ENCODE data around the gene TRIM13.
"Not testable (repeated sequence)": the region's sequence is repeated elsewhere in the genome, so short reads cannot be mapped to it uniquely, and the experiment has no call there.

The TRIM13 gene

GRCh38 chr13:49980266-49980665 is 16.6 kb upstream of the TRIM13 start:
- no peak for TF ChIP-seq CTCF (IDR thresholded peaks at IDR 0.05; ENCODE audit: low read depth, low read length, poor library complexity, severe bottlenecking)
- TF ChIP-seq EZH2phosphoT487 (IDR thresholded peaks at IDR 0.05; ENCODE audit: borderline replicate concordance, low read length) = no peak
- Histone ChIP-seq H3K9me3 (ENCODE audit: control insufficient read depth, insufficient read depth, low read length) (no peaks in the 10 kb centered on the region), H4K20me1 (ENCODE audit: control insufficient read depth, insufficient read depth, low read depth, low read length) (no peaks in the 10 kb centered on the region), H3K27ac (ENCODE audit: low read depth, low read length) (no peak overlapping the region), H3K9me2 (replicated peaks; ENCODE audit: control insufficient read depth, low read length) (no peaks in the 10 kb centered on the region), H3K4me2 (ENCODE audit: low read length) (no peak overlapping the region), H3F3A (ENCODE audit: control insufficient read depth, insufficient read depth) (no peaks in the 10 kb centered on the region), H3K4me3 (ENCODE audit: low read length) (no peak overlapping the region), H3K36me3 (ENCODE audit: control insufficient read depth, low read length) (no peaks in the 10 kb centered on the region), H3K4me1 (ENCODE audit: control insufficient read depth, low read length) (peaks cover 14% of the 10 kb centered on the region), H3K27me3 (ENCODE audit: control insufficient read depth, low read length) (no peaks in the 10 kb centered on the region), H3K79me2 (ENCODE audit: control insufficient read depth, low read length) (no peaks in the 10 kb centered on the region)

GRCh38 chr13:49985129-49985528 is 11.7 kb upstream of the TRIM13 start:
- H3K9me2 ChIP-seq (replicated peaks; ENCODE audit: control insufficient read depth, low read length) = no peaks in the 10 kb centered on the region

GRCh38 chr13:49986471-49986870 is 10.4 kb upstream of the TRIM13 start:
- Histone ChIP-seq H3K9me3 (ENCODE audit: control insufficient read depth, insufficient read depth, low read length) (no peaks in the 10 kb centered on the region), H3K36me3 (ENCODE audit: control insufficient read depth, low read length) (no peaks in the 10 kb centered on the region), H3K4me3 (ENCODE audit: low read length) (no peak overlapping the region), H3K4me1 (ENCODE audit: control insufficient read depth, low read length) (peaks cover 5% of the 10 kb centered on the region), H3K9me2 (replicated peaks; ENCODE audit: control insufficient read depth, low read length) (no peaks in the 10 kb centered on the region), H3K27ac (ENCODE audit: low read depth, low read length) (no peak overlapping the region), H3K79me2 (ENCODE audit: control insufficient read depth, low read length) (no peaks in the 10 kb centered on the region), H4K20me1 (ENCODE audit: control insufficient read depth, insufficient read depth, low read depth, low read length) (no peaks in the 10 kb centered on the region), H3K27me3 (ENCODE audit: control insufficient read depth, low read length) (no peaks in the 10 kb centered on the region), H3F3A (ENCODE audit: control insufficient read depth, insufficient read depth) (no peaks in the 10 kb centered on the region), H3K4me2 (ENCODE audit: low read length) (no peak overlapping the region)
- TF ChIP-seq EZH2phosphoT487 (IDR thresholded peaks at IDR 0.05; ENCODE audit: borderline replicate concordance, low read length) = no peak
- no peak for TF ChIP-seq CTCF (IDR thresholded peaks at IDR 0.05; ENCODE audit: low read depth, low read length, poor library complexity, severe bottlenecking)

More at GRCh38 chr13:49985129-49985528, 11.7 kb upstream of the TRIM13 start:
- TF ChIP-seq EZH2phosphoT487 (IDR thresholded peaks at IDR 0.05; ENCODE audit: borderline replicate concordance, low read length) (no peak), CTCF (IDR thresholded peaks at IDR 0.05; ENCODE audit: low read depth, low read length, poor library complexity, severe bottlenecking) (no peak)
- Histone ChIP-seq H3K4me1 (ENCODE audit: control insufficient read depth, low read length) (peaks cover 9% of the 10 kb centered on the region), H3K9me3 (ENCODE audit: control insufficient read depth, insufficient read depth, low read length) (no peaks in the 10 kb centered on the region), H3K79me2 (ENCODE audit: control insufficient read depth, low read length) (no peaks in the 10 kb centered on the region), H3K27ac (ENCODE audit: low read depth, low read length) (no peak overlapping the region), H3K4me2 (ENCODE audit: low read length) (no peak overlapping the region), H3F3A (ENCODE audit: control insufficient read depth, insufficient read depth) (no peaks in the 10 kb centered on the region), H3K36me3 (ENCODE audit: control insufficient read depth, low read length) (no peaks in the 10 kb centered on the region), H4K20me1 (ENCODE audit: control insufficient read depth, insufficient read depth, low read depth, low read length) (no peaks in the 10 kb centered on the region), H3K27me3 (ENCODE audit: control insufficient read depth, low read length) (no peaks in the 10 kb centered on the region), H3K4me3 (ENCODE audit: low read length) (no peak overlapping the region)

- H3K4me1 ChIP-seq (ENCODE audit: control insufficient read depth, low read length); H4K20me1 ChIP-seq (ENCODE audit: control insufficient read depth, insufficient read depth, low read depth, low read length); H3K4me2 ChIP-seq (ENCODE audit: low read length); H3K36me3 ChIP-seq (ENCODE audit: control insufficient read depth, low read length); H3K27ac ChIP-seq (ENCODE audit: low read depth, low read length); H3K4me3 ChIP-seq (ENCODE audit: low read length); H3K27me3 ChIP-seq (ENCODE audit: control insufficient read depth, low read length); H3K9me2 ChIP-seq (replicated peaks; ENCODE audit: control insufficient read depth, low read length); H3K79me2 ChIP-seq (ENCODE audit: control insufficient read depth, low read length); H3K9me3 ChIP-seq (ENCODE audit: control insufficient read depth, insufficient read depth, low read length): not testable (repeated sequence)
- H3F3A ChIP-seq (ENCODE audit: control insufficient read depth, insufficient read depth) = peaks cover 11% of the 10 kb centered on the region
Observed at GRCh38 chr13:49990612-49991011, 6.2 kb upstream of the TRIM13 start.
